ENCODE results near the gene PLP2.

Gene PLP2

DNA sequence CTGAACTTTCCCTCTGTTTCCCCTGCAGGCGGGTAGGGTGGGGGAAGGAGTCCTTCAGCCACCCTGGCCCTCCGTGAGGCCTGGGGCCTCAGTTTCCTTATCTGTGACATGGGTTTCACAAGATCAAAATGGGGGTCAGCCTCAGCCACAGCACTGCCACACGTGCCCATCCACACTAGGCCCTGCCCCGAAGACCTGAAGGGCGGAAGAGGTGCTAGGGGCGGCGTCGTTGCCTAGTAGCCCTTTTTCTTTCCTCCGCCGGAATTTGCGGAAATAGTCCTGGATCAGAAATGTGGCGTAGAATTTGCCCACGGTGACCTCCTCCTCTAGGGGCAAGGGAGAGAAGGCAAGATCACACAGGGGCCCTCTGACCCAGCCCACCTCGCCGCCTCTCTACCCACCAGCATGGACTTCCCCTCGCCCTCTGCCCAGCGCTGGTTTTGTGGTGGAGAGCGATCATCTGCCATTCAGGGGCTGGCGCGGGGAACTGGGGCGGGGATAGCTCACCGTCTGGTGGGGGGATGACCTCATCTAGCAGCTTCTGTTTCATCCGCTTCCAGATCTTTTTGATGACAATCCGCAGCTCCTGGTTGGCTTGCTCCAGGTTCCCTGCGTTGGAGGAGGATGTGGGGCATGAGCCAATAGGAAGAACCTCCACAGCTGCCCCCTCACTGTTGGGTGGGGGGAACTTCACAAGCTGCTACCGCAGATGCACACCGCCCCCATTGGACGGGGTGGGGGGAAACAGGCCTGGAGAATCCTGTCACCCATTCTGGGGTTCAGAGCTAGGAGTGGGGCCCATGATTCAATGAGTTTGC, 37.9 kb downstream of the PLP2 start:
- DNase-seq (ENCODE audit: low read depth in 2 of 2), result no peak

DNA sequence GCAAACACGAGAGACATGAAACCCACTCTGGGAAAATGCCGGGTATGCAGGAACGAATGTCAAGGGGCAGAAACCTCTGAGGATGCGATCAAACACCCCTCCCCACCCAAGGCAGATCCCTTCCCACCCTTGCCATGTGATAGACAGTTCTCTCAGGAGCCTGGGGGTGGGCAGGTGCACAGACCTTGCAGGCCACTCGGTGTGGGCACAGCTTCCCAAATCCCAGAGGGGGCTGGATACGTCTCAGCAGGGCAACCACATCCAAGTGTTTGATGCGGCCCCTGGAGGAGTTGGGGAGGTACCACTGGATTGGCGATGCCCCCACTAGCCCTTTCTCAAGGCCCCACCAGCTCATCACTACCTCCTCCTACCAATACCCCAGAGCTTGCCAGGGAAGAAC, 38.7 kb downstream of the PLP2 start:
- DNase-seq (ENCODE audit: low read depth in 2 of 2), result no peak

DNA sequence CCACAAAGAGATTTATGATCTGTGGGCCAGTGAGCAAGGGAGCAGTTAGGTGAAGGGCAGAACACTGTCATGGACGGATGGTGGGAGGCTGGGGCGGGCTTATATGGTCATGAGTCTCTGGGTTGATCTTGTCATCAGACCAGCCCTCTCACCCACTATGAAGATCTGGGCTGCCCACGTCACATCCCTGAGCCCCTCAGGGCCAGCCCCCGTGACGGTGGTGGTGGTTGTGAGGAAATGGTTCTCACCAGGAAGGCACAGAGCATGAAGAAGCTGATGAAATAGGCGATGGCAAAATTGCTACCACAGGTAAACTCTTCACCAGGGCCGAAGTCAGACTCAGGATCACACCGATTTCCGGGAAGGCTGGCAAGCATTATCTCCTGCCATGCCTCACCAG, 39.4 kb downstream of the PLP2 start:
- DNase-seq (ENCODE audit: low read depth in 2 of 2), result no peak

DNA sequence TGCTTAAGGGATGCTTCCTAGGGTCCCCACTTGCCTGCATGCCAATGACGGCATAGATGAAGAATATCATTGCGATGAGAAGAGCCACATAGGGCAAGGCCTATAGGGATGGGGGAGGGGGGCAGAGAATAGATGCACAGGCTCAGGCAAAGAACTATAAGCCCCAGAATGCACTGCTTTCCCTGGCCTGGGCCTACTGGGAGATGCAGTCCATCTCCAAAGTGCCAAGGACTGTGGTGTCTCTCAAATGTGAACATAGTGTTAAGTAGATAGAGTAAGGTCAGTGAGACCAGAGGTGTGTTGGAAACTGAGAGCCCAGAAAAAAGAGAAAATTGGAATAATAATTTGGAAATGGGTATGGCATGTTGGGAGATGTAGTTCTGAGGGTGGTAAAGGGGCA, 40.5 kb downstream of the PLP2 start:
- no peak for DNase-seq (ENCODE audit: low read depth in 2 of 2)

DNA sequence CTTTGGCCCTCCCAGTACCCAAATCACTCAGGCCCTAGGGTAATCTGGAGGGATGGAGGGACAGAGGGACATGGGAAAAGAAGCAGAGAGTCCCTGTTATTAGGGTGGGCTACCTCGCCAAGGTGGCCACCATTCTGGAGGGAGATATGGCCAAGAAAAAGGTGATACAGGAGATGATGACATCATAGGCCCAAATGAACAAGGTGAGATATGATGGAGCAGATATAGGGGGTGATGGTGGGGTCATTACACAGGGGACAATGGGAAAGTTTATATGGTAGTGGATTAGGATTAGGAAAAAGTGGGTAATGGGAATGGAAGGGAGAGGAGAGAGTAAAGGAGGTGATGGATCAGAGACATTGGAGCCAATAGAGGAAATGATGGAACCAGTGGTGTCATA, 41.2 kb downstream of the PLP2 start:
- DNase-seq (ENCODE audit: low read depth in 2 of 2), result no peak

DNA sequence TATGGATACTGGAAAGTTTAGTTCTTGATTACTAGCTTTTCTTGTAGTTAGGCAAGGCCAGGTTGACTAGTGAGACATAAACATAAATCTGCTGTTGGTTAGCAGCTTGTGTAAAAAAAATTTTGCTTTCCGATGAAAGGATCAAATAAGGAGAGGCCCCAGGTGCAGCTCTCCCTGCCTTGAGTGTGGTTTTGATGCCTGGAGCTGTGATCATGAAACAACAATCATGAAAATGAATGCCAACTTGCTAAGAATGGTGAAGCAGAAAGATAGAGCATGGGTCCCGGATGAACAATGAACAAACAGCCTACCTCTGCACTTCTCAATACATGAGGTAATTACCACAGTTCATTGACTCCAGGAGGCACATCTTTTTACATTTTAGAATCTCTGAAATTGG, 42.7 kb downstream of the PLP2 start:
- DNase-seq (ENCODE audit: low read depth in 2 of 2), result no peak

DNA sequence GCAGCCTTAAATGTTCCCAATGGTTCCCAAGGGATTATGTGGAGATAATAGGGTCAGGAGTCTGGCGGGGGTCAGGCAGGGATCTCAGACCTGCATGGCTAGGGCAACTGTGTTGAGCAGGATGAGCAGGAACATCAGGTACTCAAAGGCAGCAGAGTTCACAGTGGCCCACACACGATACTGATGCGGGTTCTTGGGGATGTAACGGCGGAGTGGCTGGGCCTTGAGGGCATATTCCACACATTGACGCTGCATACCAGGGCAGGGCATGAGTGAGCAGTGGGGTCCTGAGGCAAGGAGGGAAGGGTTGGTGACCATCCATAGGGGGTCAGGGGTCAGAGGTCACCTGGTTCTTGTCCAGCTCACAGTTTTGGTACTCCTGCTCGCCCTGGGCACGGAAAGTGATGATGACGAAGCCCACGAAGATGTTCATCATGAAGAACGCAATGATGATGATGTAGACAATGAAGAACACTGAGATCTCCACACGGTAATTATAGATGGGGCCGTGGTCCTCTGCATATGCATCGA, 43.4 kb downstream of the PLP2 start:
- no peak for DNase-seq (ENCODE audit: low read depth in 2 of 2)

DNA sequence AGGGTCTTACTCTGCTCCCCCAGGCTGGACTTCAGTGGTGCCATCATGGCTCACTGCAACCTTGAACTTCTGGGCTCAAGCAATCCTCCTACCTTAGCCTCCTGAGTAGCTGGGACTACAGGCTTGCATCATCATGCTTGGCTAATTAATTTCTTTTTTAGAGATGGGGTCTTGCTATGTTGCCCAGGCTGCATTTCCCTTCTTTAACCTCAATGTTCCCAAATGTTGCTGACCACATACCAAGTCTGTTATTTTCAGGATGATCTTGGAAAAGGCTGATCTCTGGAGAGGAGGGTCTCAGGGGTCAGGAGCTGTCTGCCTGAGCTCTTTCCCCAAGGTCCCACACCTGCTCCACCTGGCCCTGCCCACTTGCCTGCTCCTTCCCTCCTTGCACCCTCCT, 48.4 kb downstream of the PLP2 start:
- DNase-seq (ENCODE audit: low read depth in 2 of 2), result no peak

DNA sequence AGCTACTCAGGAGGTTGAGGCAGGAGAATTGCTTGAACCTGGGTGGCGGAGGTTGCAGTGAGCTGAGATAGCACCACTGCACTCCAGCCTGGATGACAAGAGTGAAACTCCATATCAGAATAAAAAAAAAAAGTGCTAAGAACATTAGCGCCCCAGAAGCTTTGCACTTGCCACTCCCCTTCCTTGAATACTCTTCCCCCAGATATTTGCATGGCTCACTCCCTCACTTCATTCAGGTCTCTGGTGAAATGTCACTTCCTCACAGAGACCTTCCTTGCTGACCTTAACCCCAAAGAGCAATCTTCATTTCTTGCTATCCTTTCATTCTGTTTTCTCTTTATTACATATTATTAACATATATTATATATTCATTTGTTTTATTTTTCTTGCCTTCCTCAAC, 50.2 kb downstream of the PLP2 start:
- no peak for DNase-seq (ENCODE audit: low read depth in 2 of 2)

All from stimulated activated CD8-positive, alpha-beta memory T cell treated with anti-CD3 and anti-CD28 coated beads, Interleukin-15, amount 100 ng/mL, for 4 hours (primary cell).